ENCODE results near the gene SPATS1. TPM values are rescaled to one million over a fixed set of nuclear protein-coding genes. Genes with fewer than 3 reads are reported as not detected.

Gene SPATS1
- total and polyA plus RNA-seq, 3 donors from 2014 or later = 10.7 to 51.7 (median 13.1) TPM

DNA sequence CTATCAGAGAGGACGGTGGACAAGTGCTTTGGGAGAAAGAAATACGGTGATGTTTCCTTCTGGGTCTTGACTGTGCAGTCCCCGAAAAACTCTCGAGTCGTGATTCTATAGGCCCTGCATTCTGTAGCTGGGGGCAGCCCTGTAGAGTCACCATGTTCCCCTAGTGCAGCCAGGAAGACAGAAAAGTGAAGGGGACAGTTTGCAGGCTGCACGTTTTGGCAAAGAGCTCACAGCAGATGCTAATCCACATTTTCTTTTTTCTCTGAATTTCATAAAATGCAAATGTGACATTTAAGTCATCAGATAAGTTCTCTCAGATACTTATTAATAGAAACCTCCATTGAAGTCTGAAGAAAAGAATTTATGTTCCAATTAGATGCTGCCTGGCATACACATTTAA lies 19.5 kb downstream of the SPATS1 start:
- no peak for DNase-seq
- intact Hi-C loops (cut with DNase I; ENCODE audit: low total_unique reads) = no loop called here
- Histone ChIP-seq H3K27ac (no peak overlapping the region), H3K27me3 (no peaks in the 10 kb centered on the region), H3K36me3 (ENCODE audit: low read depth, missing control alignments) (no peaks in the 10 kb centered on the region), H3K4me3 (no peak overlapping the region), H3K9me3 (no peaks in the 10 kb centered on the region), H3K4me1 (no peaks in the 10 kb centered on the region)
- TF ChIP-seq, protein P1, sequence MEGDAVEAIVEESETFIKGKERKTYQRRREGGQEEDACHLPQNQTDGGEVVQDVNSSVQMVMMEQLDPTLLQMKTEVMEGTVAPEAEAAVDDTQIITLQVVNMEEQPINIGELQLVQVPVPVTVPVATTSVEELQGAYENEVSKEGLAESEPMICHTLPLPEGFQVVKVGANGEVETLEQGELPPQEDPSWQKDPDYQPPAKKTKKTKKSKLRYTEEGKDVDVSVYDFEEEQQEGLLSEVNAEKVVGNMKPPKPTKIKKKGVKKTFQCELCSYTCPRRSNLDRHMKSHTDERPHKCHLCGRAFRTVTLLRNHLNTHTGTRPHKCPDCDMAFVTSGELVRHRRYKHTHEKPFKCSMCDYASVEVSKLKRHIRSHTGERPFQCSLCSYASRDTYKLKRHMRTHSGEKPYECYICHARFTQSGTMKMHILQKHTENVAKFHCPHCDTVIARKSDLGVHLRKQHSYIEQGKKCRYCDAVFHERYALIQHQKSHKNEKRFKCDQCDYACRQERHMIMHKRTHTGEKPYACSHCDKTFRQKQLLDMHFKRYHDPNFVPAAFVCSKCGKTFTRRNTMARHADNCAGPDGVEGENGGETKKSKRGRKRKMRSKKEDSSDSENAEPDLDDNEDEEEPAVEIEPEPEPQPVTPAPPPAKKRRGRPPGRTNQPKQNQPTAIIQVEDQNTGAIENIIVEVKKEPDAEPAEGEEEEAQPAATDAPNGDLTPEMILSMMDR (IDR thresholded peaks at IDR 0.05) = no peak
- no peak for TF ChIP-seq POLR2A (IDR thresholded peaks at IDR 0.05)
- WGBS, 2 donors = 83% methylated on average over 6 of the region's 6 CpGs

DNA sequence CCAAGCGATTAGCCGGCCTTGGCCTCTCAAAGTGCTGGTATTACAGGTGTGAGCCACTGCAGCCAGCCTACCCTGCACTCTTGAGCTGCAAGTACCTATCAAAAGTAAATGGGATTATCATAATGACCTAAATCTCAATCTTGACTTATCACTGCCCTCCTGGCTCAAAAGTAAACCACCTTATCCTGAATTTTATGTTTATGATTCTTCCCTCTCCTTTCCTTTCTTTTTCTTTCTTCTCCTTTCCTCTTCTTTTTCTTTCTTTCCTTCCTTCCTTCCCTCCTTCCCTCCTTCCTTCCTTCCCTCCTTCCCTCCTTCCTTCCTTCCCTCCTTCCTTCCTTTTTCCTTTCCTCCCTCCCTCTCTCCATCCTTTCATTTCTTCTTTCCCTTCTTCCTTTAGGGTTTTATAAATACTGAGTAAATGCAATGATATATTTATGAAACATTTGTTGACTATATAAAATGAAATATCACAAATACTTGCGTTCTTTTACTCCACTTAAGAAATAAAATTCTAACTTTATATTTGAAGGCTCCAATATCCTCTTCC lies 21.0 kb downstream of the SPATS1 start:
- Histone ChIP-seq H3K4me3 (no peak overlapping the region), H3K36me3 (ENCODE audit: low read depth, missing control alignments) (no peaks in the 10 kb centered on the region), H3K9me3 (no peaks in the 10 kb centered on the region), H3K27ac (no peak overlapping the region), H3K27me3 (no peaks in the 10 kb centered on the region), H3K4me1 (no peaks in the 10 kb centered on the region)
- no peak for DNase-seq
- intact Hi-C loops (cut with DNase I; ENCODE audit: low total_unique reads) = no loop called here
- 99% methylated on average over 3 of the region's 3 CpGs for WGBS, 2 donors
- TF ChIP-seq, protein P1 (IDR thresholded peaks at IDR 0.05) = no peak
- TF ChIP-seq POLR2A (IDR thresholded peaks at IDR 0.05) = no peak

DNA sequence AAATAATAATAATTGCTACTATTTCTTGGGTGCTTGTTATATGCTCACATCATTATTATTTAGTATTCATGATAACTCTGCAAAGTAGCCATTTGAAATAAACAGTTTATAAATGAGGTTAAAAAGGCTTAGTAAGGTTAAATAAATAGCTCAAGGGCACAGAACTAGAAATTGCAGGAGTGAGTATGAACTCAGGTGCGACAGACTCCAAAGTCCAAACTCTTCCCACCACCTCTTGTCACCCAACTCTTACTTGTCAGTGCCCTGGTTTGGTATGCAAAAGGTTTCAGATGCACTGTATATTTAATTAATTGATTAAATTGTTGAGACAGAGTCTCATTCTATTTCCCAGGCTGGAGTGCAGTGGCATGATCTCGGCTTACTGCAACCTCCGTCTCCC lies 24.3 kb downstream of the SPATS1 start:
- TF ChIP-seq POLR2A (IDR thresholded peaks at IDR 0.05) = no peak
- TF ChIP-seq, protein P1 (IDR thresholded peaks at IDR 0.05) = no peak
- WGBS, 2 donors = 87 to 95% methylated on average over 3 of the region's 3 CpGs
- Histone ChIP-seq H3K36me3 (ENCODE audit: low read depth, missing control alignments) (no peaks in the 10 kb centered on the region), H3K9me3 (no peaks in the 10 kb centered on the region), H3K27me3 (no peaks in the 10 kb centered on the region), H3K4me1 (no peaks in the 10 kb centered on the region), H3K27ac (no peak overlapping the region), H3K4me3 (no peak overlapping the region)
- DNase-seq = no peak
- intact Hi-C loops (cut with DNase I; ENCODE audit: low total_unique reads) = no loop called here

- no peaks in the 10 kb centered on the region for H3K4me1 ChIP-seq
- no peak overlapping the region for H3K27ac ChIP-seq
- no peak overlapping the region for H3K4me3 ChIP-seq
- 53 to 60% methylated on average over 2 of the region's 2 CpGs for WGBS, 2 donors
- H3K9me3 ChIP-seq = no peaks in the 10 kb centered on the region
- TF ChIP-seq, protein P1 (IDR thresholded peaks at IDR 0.05) = no peak
- TF ChIP-seq POLR2A (IDR thresholded peaks at IDR 0.05) = no peak
- intact Hi-C loops (cut with DNase I; ENCODE audit: low total_unique reads) = no loop called here
- no peak for DNase-seq
- no peaks in the 10 kb centered on the region for H3K36me3 ChIP-seq (ENCODE audit: low read depth, missing control alignments)
- H3K27me3 ChIP-seq = no peaks in the 10 kb centered on the region
Observed at GRCh38 chr6:44367681-44368080, 25.2 kb downstream of the SPATS1 start.

DNA sequence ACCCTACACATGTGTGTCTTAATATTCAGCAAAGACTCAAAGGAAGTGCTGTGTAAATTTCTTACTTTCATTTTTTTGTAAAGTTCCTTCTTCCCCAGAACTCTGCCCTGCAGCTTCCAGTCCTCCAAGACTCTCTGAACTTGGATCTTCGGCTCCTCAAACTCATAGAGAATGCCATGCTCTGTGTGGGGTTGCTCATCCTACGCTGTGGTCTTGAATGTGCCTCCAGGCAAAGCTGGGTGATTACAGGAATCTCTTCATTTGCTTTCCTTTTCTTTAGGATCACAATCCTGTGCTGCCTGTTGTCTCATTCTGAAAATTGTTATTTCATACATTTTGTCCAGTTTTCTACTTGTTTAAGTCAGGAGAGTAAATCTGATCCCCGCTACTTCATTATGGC lies 30.6 kb downstream of the SPATS1 start:
- TF ChIP-seq, protein P1 (IDR thresholded peaks at IDR 0.05) = no peak
- TF ChIP-seq POLR2A (IDR thresholded peaks at IDR 0.05) = no peak
- 77 to 81% methylated on average over 3 of the region's 3 CpGs for WGBS, 2 donors
- Histone ChIP-seq H3K4me1 (no peaks in the 10 kb centered on the region), H3K27ac (no peak overlapping the region), H3K9me3 (no peaks in the 10 kb centered on the region), H3K27me3 (no peaks in the 10 kb centered on the region), H3K36me3 (ENCODE audit: low read depth, missing control alignments) (no peaks in the 10 kb centered on the region), H3K4me3 (no peak overlapping the region)
- intact Hi-C loops (cut with DNase I; ENCODE audit: low total_unique reads) = no loop called here
- no peak for DNase-seq
